Adrenal gland (tissue), 12 donors: ENCODE data around the gene GUCY2F. TPM values are rescaled to one million over a fixed set of nuclear protein-coding genes. Genes with fewer than 3 reads are reported as not detected.

Source experiments
- DNase-seq, 7 donors: peaks; one replicate each; pipeline ENCODE4 v3.0.0-alpha.2; 2019 to 2020
- H3K27ac ChIP-seq, 5 donors: fragments of 200-600 bp; sonication (generic) in 4 of 5; 1 replicate in 3 of 5; 2 replicates in 2 of 5; pipeline versions ENCODE4 v1.5.1 to v1.8.0; 2016 to 2020; ENCODE audit warnings: mild to moderate bottlenecking in 1 of 5
- H3K27me3 ChIP-seq: fragments of 200-600 bp; 2 replicates; pipeline ENCODE4 v1.8.0; 2021
- H3K36me3 ChIP-seq, 2 donors: fragments of 200-600 bp; replicated peaks in 1 of 2; 1 replicate in 1 of 2; 2 replicates in 1 of 2; pipeline versions ENCODE4 v1.5.1 to v1.8.0; 2018 to 2022
- H3K4me1 ChIP-seq, 2 donors: fragments of 200-600 bp; replicated peaks in 1 of 2; 1 replicate in 1 of 2; 2 replicates in 1 of 2; pipeline versions ENCODE4 v1.5.1 to v1.8.0; 2018 to 2021
- H3K4me3 ChIP-seq, 4 donors: fragments of 200-600 bp; sonication (generic) in 3 of 4; one replicate each; pipeline ENCODE4 v1.5.1; 2016 to 2018
- H3K9me3 ChIP-seq, 3 donors: fragments of 200-600 bp; sonication (generic) in 1 of 3; replicated peaks in 1 of 3; 1 replicate in 2 of 3; 2 replicates in 1 of 3; pipeline versions ENCODE4 v1.5.1 to v1.8.0; 2016 to 2021
- CTCF ChIP-seq, 6 experiments: fragments of 450-650 bp in 4 of 6; fragments of 200-600 bp in 2 of 6; sonication (generic) in 1 of 6; IDR thresholded peaks; 1 replicate in 5 of 6; 2 replicates in 1 of 6; pipeline versions ENCODE4 v1.5.1 to v1.8.0; 2016 to 2021; ENCODE audit warnings: antibody characterized with exemption in 6 of 6, mild to moderate bottlenecking in 2 of 6, moderate library complexity in 1 of 6
- POLR2A ChIP-seq, 2 donors: fragments of 450-650 bp; IDR thresholded peaks; one replicate each; pipeline ENCODE4 v1.6.1; 2017; ENCODE audit warnings: antibody characterized with exemption in 2 of 2, mild to moderate bottlenecking in 2 of 2, moderate library complexity in 1 of 2
- WGBS, 4 donors: extraction: QIAGEN DNeasy Blood & Tissue Kit in 2 of 4; methylation state at CpG; one replicate each; pipeline versions ENCODE4 v1.1.5 to v1.1.7; 2013 to 2017; 5-methylcytosine and 5-hydroxymethylcytosine counted together
- intact Hi-C, 2 donors: fragments of 100-400 bp; cut with DNase I; formaldehyde crosslinking; loops; one replicate each; pipeline versions ENCODE4 v1.14.1 to v1.15.0; 2022 to 2023
- polyA plus RNA-seq, 3 donors: library from polyadenylated mRNA; stranded (reverse); fragments of 200-250 nt in 2 of 3; fragments of 350-450 nt in 1 of 3; fragmentation: Illumina TruSeq in 1 of 3; extraction: RNeasy Lipid Tissue Mini Kit (QIAGEN cat#74804) in 1 of 3; gene quantifications; one replicate each; pipeline ENCODE4 v1.2.3, GENCODE V29; 2013 to 2014
- total RNA-seq, 9 donors: library from RNA; depleted of rRNA in 4 of 9; stranded (reverse); fragments of >200 nt in 4 of 9; fragments of 120-200 nt in 1 of 9; fragmentation: NEBNext Ultra II Directional in 1 of 9; extraction: Animal tissue kit (Norgen Biotek cat#: 25700) in 1 of 9; gene quantifications; one replicate each; pipeline versions ENCODE4 v1.1.0 to v1.2.4, GENCODE V29; 2013 to 2023
- donor health status: healthy with polysubstance abuse.
- donor health status: Bipolar disorder and iron deficiency.
- donor health status: DM: yes; HTN: yes; CAD: no.
- donor health status: DM: no; HTN: no; CAD: no.
- donor health status: DM: no; HTN: no; CAD: no.
- donor health status: DM: yes; HTN: yes; CAD: no.

GUCY2F gene
- total and polyA plus RNA-seq, 12 donors, result 0.06 TPM; not detected in 11

- Histone ChIP-seq H3K4me1 (no peaks in the 10 kb centered on the region), H3K27ac (no peak overlapping the region), H3K9me3 (no peaks in the 10 kb centered on the region), H3K27me3 (peaks cover 10% of the 10 kb centered on the region), H3K36me3 (no peaks in the 10 kb centered on the region), H3K4me3 (no peak overlapping the region)
- no peak for DNase-seq
- intact Hi-C loops, result no loop called here
- WGBS, 4 donors, result 75 to 83% (median 78%) methylated on average over 5 of the region's 5 CpGs
- TF ChIP-seq CTCF (IDR thresholded peaks at IDR 0.05), result no peak
- no peak for TF ChIP-seq POLR2A (IDR thresholded peaks at IDR 0.05)
Observed at GRCh38 chrX:109392895-109393294, 89.0 kb downstream of the GUCY2F start.

- intact Hi-C loops, result no loop called here
- H3K27ac ChIP-seq, result no peak overlapping the region
- no peak overlapping the region for H3K4me3 ChIP-seq
- no peaks in the 10 kb centered on the region for H3K9me3 ChIP-seq
- TF ChIP-seq CTCF (IDR thresholded peaks at IDR 0.05) (no peak), POLR2A (IDR thresholded peaks at IDR 0.05) (no peak)
- no peak for DNase-seq
- WGBS, 4 donors, result 72 to 90% (median 74%) methylated on average over 2 of the region's 2 CpGs
- no peaks in the 10 kb centered on the region for H3K36me3 ChIP-seq
- no peaks in the 10 kb centered on the region for H3K4me1 ChIP-seq
- H3K27me3 ChIP-seq, result peaks cover 4% of the 10 kb centered on the region
Observed at GRCh38 chrX:109390556-109390955, 91.3 kb downstream of the GUCY2F start.

- 63 to 78% (median 71%) methylated on average over 1 of the region's 1 CpG for WGBS, 4 donors
- Histone ChIP-seq H3K36me3 (no peaks in the 10 kb centered on the region), H3K27me3 (peaks cover 7% of the 10 kb centered on the region), H3K9me3 (no peaks in the 10 kb centered on the region), H3K4me1 (no peaks in the 10 kb centered on the region), H3K4me3 (no peak overlapping the region), H3K27ac (no peak overlapping the region)
- DNase-seq, result no peak
- intact Hi-C loops, result no loop called here
- TF ChIP-seq CTCF (IDR thresholded peaks at IDR 0.05), result no peak
- no peak for TF ChIP-seq POLR2A (IDR thresholded peaks at IDR 0.05)
Observed at GRCh38 chrX:109389917-109390316, 92.0 kb downstream of the GUCY2F start.

- Histone ChIP-seq H3K9me3 (no peaks in the 10 kb centered on the region), H3K27ac (no peak overlapping the region), H3K36me3 (no peaks in the 10 kb centered on the region), H3K4me3 (no peak overlapping the region), H3K4me1 (no peaks in the 10 kb centered on the region), H3K27me3 (peaks cover 15% of the 10 kb centered on the region)
- intact Hi-C loops, result no loop called here
- no peak for DNase-seq
- TF ChIP-seq POLR2A (IDR thresholded peaks at IDR 0.05), result no peak
- TF ChIP-seq CTCF (IDR thresholded peaks at IDR 0.05), result peak in 5 of 6 experiments; percentile 12 to 51 (median 45)
- WGBS, 4 donors, result 29 to 43% (median 38%) methylated on average over 3 of the region's 3 CpGs
Observed at GRCh38 chrX:109384699-109385098, 97.2 kb downstream of the GUCY2F start.
